Upper lobe of left lung (tissue), 6 donors: Measurements from ENCODE around the gene PNKD. TPM values are rescaled to one million over a fixed set of nuclear protein-coding genes. Genes with fewer than 3 reads are reported as not detected.

ENCODE experiments used
- ATAC-seq, 2 donors: fragments of 200-7000 bp; cut with Tn5 transposase; one replicate each; pipeline ENCODE4 v1.9.1; 2022; ENCODE audit warnings: mild to moderate bottlenecking in 2 of 2, moderate library complexity in 2 of 2; ENCODE audit not compliant: low FRiP score in 2 of 2
- DNase-seq, 2 donors: peaks; one replicate each; pipeline ENCODE4 v3.0.0-alpha.2; 2019 to 2020
- H3K27ac ChIP-seq, 4 donors: fragments of 200-600 bp; sonication (generic); one replicate each; pipeline ENCODE4 v1.5.1; 2016 to 2019
- H3K27me3 ChIP-seq, 4 donors: fragments of 200-600 bp; sonication (generic); one replicate each; pipeline ENCODE4 v1.5.1; 2017 to 2019
- H3K36me3 ChIP-seq, 4 donors: fragments of 200-600 bp; sonication (generic); one replicate each; pipeline ENCODE4 v1.5.1; 2016 to 2019
- H3K4me1 ChIP-seq, 4 donors: fragments of 200-600 bp; sonication (generic); one replicate each; pipeline ENCODE4 v1.5.1; 2018 to 2019
- H3K4me3 ChIP-seq, 4 donors: fragments of 200-600 bp; sonication (generic); one replicate each; pipeline ENCODE4 v1.5.1; 2017 to 2019; ENCODE audit warnings: mild to moderate bottlenecking in 2 of 4, moderate library complexity in 1 of 4
- H3K9me3 ChIP-seq, 4 donors: fragments of 200-600 bp; sonication (generic); one replicate each; pipeline ENCODE4 v1.5.1; 2018 to 2019
- EP300 ChIP-seq, 4 donors: sonication (generic); formaldehyde crosslinking; IDR thresholded peaks; one replicate each; pipeline ENCODE4 v1.5.1; 2017; ENCODE audit warnings: antibody characterized with exemption in 4 of 4, control low read depth in 2 of 4
- POLR2A ChIP-seq, 4 donors: fragments of 450-650 bp; IDR thresholded peaks; one replicate each; pipeline ENCODE4 v1.5.1; 2016 to 2017; ENCODE audit warnings: antibody characterized with exemption in 4 of 4, mild to moderate bottlenecking in 2 of 4
- POLR2AphosphoS5 ChIP-seq, 2 donors: sonication (generic); formaldehyde crosslinking; IDR thresholded peaks; one replicate each; pipeline ENCODE4 v1.5.1; 2017; ENCODE audit warnings: antibody characterized with exemption in 2 of 2
- WGBS, 2 donors: methylation state at CpG; one replicate each; pipeline ENCODE4 v1.1.5; 2017 to 2018; 5-methylcytosine and 5-hydroxymethylcytosine counted together
- total RNA-seq, 6 donors: library from RNA; depleted of rRNA in 4 of 6; stranded (reverse); fragments of >200 nt in 4 of 6; gene quantifications; one replicate each; pipeline versions ENCODE4 v1.1.0 to v1.2.1, GENCODE V29; 2016 to 2021
- TF ChIP-seq, protein P1 (sequence below), 6 experiments: fragments of 450-650 bp in 4 of 6; fragments of 200-600 bp in 2 of 6; sonication (generic) in 2 of 6; IDR thresholded peaks; one replicate each; pipeline ENCODE4 v1.5.1; 2016 to 2019; ENCODE audit warnings: antibody characterized with exemption in 6 of 6
- donor health status: DM: no; HTN: no; CAD: no; lungs with moderate emphysema.
- donor health status: DM: no; HTN: yes; CAD: no; lungs with severe emphysema.

PNKD gene
- total RNA-seq, 6 donors from 2014 or later = 69.8 to 153 (median 87.2) TPM

GRCh38 chr2:218284106-218284811 lies 13.9 kb downstream of the PNKD start:
- DNase-seq (peak in 1 of 2 donors; percentile 69), ATAC-seq (peak in 1 of 2 donors; percentile 48)
- 58 to 68% methylated on average over 13 to 16 of the region's 16 CpGs for WGBS, 2 donors
- H3K9me3 ChIP-seq = no peaks in the 10 kb centered on the region
- peaks cover 20 to 51% (median 34%) of the 10 kb centered on the region in 4 donors for H3K36me3 ChIP-seq
- no peaks in the 10 kb centered on the region for H3K27me3 ChIP-seq
- H3K4me1 ChIP-seq = peaks cover 71 to 83% (median 80%) of the 10 kb centered on the region in 4 donors
- peak overlapping the region; percentile 79 to 100 (median 99) for H3K27ac ChIP-seq
- H3K4me3 ChIP-seq = peak overlapping the region in 1 of 4 donors; percentile 18
- TF ChIP-seq EP300 (IDR thresholded peaks at IDR 0.05) (no peak), POLR2A (IDR thresholded peaks at IDR 0.05) (no peak), POLR2AphosphoS5 (IDR thresholded peaks at IDR 0.05) (no peak)
- TF ChIP-seq, protein P1, sequence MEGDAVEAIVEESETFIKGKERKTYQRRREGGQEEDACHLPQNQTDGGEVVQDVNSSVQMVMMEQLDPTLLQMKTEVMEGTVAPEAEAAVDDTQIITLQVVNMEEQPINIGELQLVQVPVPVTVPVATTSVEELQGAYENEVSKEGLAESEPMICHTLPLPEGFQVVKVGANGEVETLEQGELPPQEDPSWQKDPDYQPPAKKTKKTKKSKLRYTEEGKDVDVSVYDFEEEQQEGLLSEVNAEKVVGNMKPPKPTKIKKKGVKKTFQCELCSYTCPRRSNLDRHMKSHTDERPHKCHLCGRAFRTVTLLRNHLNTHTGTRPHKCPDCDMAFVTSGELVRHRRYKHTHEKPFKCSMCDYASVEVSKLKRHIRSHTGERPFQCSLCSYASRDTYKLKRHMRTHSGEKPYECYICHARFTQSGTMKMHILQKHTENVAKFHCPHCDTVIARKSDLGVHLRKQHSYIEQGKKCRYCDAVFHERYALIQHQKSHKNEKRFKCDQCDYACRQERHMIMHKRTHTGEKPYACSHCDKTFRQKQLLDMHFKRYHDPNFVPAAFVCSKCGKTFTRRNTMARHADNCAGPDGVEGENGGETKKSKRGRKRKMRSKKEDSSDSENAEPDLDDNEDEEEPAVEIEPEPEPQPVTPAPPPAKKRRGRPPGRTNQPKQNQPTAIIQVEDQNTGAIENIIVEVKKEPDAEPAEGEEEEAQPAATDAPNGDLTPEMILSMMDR (IDR thresholded peaks at IDR 0.05) = no peak

- peak overlapping the region in 2 of 4 donors; percentile 38 to 97 for H3K4me3 ChIP-seq
- peaks cover 7 to 37% (median 20%) of the 10 kb centered on the region in 4 donors for H3K36me3 ChIP-seq
- DNase-seq (peak in 1 of 2 donors; percentile 86), ATAC-seq (peak in 1 of 2 donors; percentile 44)
- TF ChIP-seq, protein P1 (IDR thresholded peaks at IDR 0.05) = no peak
- TF ChIP-seq POLR2AphosphoS5 (IDR thresholded peaks at IDR 0.05) (peak in 1 of 2 donors; percentile 35), POLR2A (IDR thresholded peaks at IDR 0.05) (peak in 1 of 4 donors; percentile 30), EP300 (IDR thresholded peaks at IDR 0.05) (no peak)
- 16 to 19% methylated on average over 3 to 6 of the region's 6 CpGs for WGBS, 2 donors
- no peaks in the 10 kb centered on the region for H3K9me3 ChIP-seq
- H3K27ac ChIP-seq = peak overlapping the region; percentile 97 to 100 (median 99)
- peaks cover 84 to 96% (median 94%) of the 10 kb centered on the region in 4 donors for H3K4me1 ChIP-seq
- H3K27me3 ChIP-seq = no peaks in the 10 kb centered on the region
These were observed 15.3 kb downstream of the PNKD start for GRCh38 chr2:218285604-218286003.

DNA sequence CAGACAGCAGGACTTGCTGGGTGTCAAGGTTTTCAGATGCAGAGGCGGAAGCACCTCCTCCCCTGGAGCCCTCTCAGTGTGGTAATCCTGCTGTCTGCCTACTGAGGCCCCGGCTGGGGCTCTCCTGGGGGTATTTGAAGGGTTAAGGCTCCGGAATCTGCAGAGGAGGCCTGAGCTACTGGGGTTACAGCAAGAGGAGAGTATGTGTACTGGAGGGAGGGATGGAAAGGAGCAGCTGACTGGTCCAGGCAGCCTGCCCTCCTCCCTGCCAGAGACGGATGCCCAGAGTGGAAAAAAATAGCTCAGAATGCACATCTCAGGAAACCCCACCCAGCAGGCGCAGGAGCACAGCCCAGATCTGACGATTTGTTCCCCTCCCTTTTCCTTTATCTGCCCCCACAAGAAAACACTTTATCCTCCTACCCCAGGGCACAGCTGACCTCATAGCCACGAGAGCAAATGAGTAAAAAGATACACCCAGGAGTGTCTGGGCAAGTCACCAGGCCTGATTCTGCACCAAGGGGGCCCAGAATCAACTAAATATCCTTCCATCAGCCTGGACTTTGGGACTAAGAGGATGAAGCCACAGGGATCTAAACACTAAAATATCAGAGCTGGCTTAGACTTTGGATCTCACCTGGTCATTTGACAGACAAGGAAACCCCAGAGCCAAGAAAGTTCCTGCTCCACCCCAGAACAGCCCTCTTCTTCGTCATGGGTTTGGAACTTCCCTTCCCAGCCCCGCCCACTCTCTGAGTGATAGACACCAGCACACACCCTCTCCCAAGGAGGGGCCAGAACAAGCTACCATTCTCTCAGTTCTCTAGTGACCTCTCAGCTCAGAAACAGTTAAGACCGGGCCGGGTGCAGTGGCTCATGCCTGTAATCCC lies 16.5 kb downstream of the PNKD start:
- DNase-seq (peak in 1 of 2 donors; percentile 97), ATAC-seq (peak; percentile 92)
- no peaks in the 10 kb centered on the region for H3K9me3 ChIP-seq
- no peaks in the 10 kb centered on the region for H3K27me3 ChIP-seq
- H3K4me1 ChIP-seq = peaks cover 81 to 100% (median 95%) of the 10 kb centered on the region in 4 donors
- TF ChIP-seq, protein P1 (IDR thresholded peaks at IDR 0.05) = no peak
- TF ChIP-seq POLR2AphosphoS5 (IDR thresholded peaks at IDR 0.05) (peak; percentile 52 to 87), POLR2A (IDR thresholded peaks at IDR 0.05) (peak in 3 of 4 donors; percentile 35 to 66 (median 42)), EP300 (IDR thresholded peaks at IDR 0.05) (peak in 2 of 4 donors; percentile 45 to 88)
- peak overlapping the region; percentile 8 to 97 (median 32) for H3K4me3 ChIP-seq
- 3 to 6% methylated on average over 11 of the region's 11 CpGs for WGBS, 2 donors
- H3K27ac ChIP-seq = peak overlapping the region; percentile 97 to 100 (median 99)
- peaks cover under 1 to 25% (median 10%) of the 10 kb centered on the region in 4 donors for H3K36me3 ChIP-seq

- WGBS, 2 donors = 23 to 54% methylated on average over 4 to 6 of the region's 6 CpGs
- H3K4me1 ChIP-seq = peaks cover 74 to 94% (median 88%) of the 10 kb centered on the region in 4 donors
- H3K36me3 ChIP-seq = peaks cover 0 to 4% (median 0%) of the 10 kb centered on the region in 4 donors
- DNase-seq (peak in 1 of 2 donors; percentile 63), ATAC-seq (no peak)
- peak overlapping the region; percentile 80 to 97 (median 88) for H3K4me3 ChIP-seq
- H3K9me3 ChIP-seq = no peaks in the 10 kb centered on the region
- H3K27ac ChIP-seq = peak overlapping the region; percentile 97 to 100 (median 99)
- TF ChIP-seq POLR2AphosphoS5 (IDR thresholded peaks at IDR 0.05) = peak; percentile 60 to 76
- peak in 3 of 4 donors; percentile 35 to 91 (median 62) for TF ChIP-seq EP300 (IDR thresholded peaks at IDR 0.05)
- TF ChIP-seq POLR2A (IDR thresholded peaks at IDR 0.05) = peak in 3 of 4 donors; percentile 18 to 67 (median 23)
- TF ChIP-seq, protein P1 (IDR thresholded peaks at IDR 0.05) = no peak
- H3K27me3 ChIP-seq = no peaks in the 10 kb centered on the region
These were observed 19.5 kb downstream of the PNKD start for GRCh38 chr2:218289639-218290315.
